WTC11 (cell line): ENCODE results near the gene TMED10.

Source experiments
- CREB1 ChIP-seq: sonication (generic); formaldehyde crosslinking; IDR thresholded peaks from 2 replicates; pipeline ENCODE4 v1.8.0; 2023; ENCODE audit warnings: mild to moderate bottlenecking, missing genetic modification reagents
- CTCF ChIP-seq: fragments of 200-600 bp; IDR thresholded peaks from 2 replicates; pipeline ENCODE4 v1.8.0; 2022; ENCODE audit warnings: antibody characterized with exemption
- FOXJ3 ChIP-seq: sonication (generic); formaldehyde crosslinking; IDR thresholded peaks from 2 replicates; pipeline ENCODE4 v1.9.0; 2021; ENCODE audit warnings: missing genetic modification reagents, mild to moderate bottlenecking, borderline replicate concordance
- FOXP1 ChIP-seq: sonication (generic); formaldehyde crosslinking; IDR thresholded peaks from 2 replicates; pipeline ENCODE4 v1.8.0; 2022; ENCODE audit warnings: missing genetic modification reagents, mild to moderate bottlenecking, moderate library complexity, borderline replicate concordance
- HMGXB4 ChIP-seq: sonication (generic); formaldehyde crosslinking; IDR thresholded peaks from 2 replicates; pipeline ENCODE4 v1.8.1; 2023; ENCODE audit warnings: mild to moderate bottlenecking, moderate library complexity, missing genetic modification reagents
- IRF2 ChIP-seq: sonication (generic); formaldehyde crosslinking; IDR thresholded peaks from 2 replicates; pipeline ENCODE4 v1.8.0; 2022; ENCODE audit warnings: low read depth, missing genetic modification reagents, borderline replicate concordance
- NFYB ChIP-seq: sonication (generic); formaldehyde crosslinking; conservative IDR thresholded peaks from 2 replicates; pipeline ENCODE4 v1.8.0; 2022; ENCODE audit warnings: low read depth, missing genetic modification reagents
- SMAD3 ChIP-seq: sonication (generic); formaldehyde crosslinking; IDR thresholded peaks from 2 replicates; pipeline ENCODE4 v1.8.0; 2022; ENCODE audit warnings: missing genetic modification reagents, mild to moderate bottlenecking, borderline replicate concordance
- ZNF121 ChIP-seq: sonication (generic); formaldehyde crosslinking; IDR thresholded peaks from 2 replicates; pipeline ENCODE4 v1.8.0; 2023; ENCODE audit warnings: missing genetic modification reagents
- ZNF317 ChIP-seq: sonication (generic); formaldehyde crosslinking; IDR thresholded peaks from 2 replicates; pipeline ENCODE4 v1.8.1; 2023; ENCODE audit warnings: low read depth, mild to moderate bottlenecking, moderate library complexity, missing genetic modification reagents, borderline replicate concordance
- ZNF396 ChIP-seq: fragments of 250-450 bp; sonication (Bioruptor Pico); IDR thresholded peaks from 2 replicates; pipeline ENCODE4 v1.8.0; 2021; ENCODE audit warnings: mild to moderate bottlenecking, moderate library complexity, borderline replicate concordance
- ZNF416 ChIP-seq: fragments of 250-450 bp; sonication (Bioruptor Pico); IDR thresholded peaks from 2 replicates; pipeline ENCODE4 v1.9.0; 2021; ENCODE audit warnings: mild to moderate bottlenecking, inconsistent platforms

- no peak for TF ChIP-seq FOXJ3
- TF ChIP-seq SMAD3, result no peak
- TF ChIP-seq NFYB (CRISPR knock-in tag), result no peak
- no peak for TF ChIP-seq HMGXB4 (CRISPR knock-in tag)
- no peak for TF ChIP-seq CTCF
- no peak for TF ChIP-seq CREB1 (CRISPR knock-in tag)
- no peak for TF ChIP-seq FOXP1 (CRISPR knock-in tag)
- no peak for TF ChIP-seq ZNF416 (CRISPR knock-in tag)
- TF ChIP-seq IRF2 (CRISPR knock-in tag), result no peak
- TF ChIP-seq ZNF121, result no peak
- no peak for TF ChIP-seq ZNF317 (CRISPR knock-in tag)
- no peak for TF ChIP-seq ZNF396 (CRISPR knock-in tag)
Observed at GRCh38 chr14:75167325-75167724, 9.1 kb downstream of the TMED10 start.
